NCI-H748 (cell line): Measurements from ENCODE around the gene AP1S3.
"Not testable (repeated sequence)": the region's sequence is repeated elsewhere in the genome, so short reads cannot be mapped to it uniquely, and the experiment has no call there.

Experiments used
- DNase-seq: peaks from one replicate; lab custom pipeline; 2025; ENCODE audit not compliant: unreplicated experiment; lab: John Stamatoyannopoulos, UW

The AP1S3 gene

DNA sequence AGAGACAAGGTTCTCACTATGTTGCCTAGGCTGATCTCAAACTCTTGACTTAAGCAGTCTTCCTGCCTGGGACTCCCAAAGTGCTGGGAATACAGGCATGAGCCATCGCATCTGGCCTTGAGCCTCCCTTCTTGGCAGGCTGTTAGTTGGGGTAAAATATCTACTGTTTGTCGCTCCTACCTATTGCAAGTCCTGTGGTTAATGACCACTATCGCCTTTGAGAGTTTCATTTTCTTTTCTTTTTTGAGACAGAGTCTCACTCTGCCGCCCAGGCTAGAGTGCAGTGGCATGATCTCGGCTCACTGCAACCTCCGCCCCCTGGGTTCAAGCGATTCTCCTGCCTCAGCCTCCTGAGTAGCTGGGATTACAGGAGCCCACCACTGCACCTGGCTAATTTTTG, 75.6 kb downstream of the AP1S3 start:
- not testable (repeated sequence) for DNase-seq

GRCh38 chr2:223760838-223761502, 76.4 kb downstream of the AP1S3 start:
- no peak for DNase-seq

DNA sequence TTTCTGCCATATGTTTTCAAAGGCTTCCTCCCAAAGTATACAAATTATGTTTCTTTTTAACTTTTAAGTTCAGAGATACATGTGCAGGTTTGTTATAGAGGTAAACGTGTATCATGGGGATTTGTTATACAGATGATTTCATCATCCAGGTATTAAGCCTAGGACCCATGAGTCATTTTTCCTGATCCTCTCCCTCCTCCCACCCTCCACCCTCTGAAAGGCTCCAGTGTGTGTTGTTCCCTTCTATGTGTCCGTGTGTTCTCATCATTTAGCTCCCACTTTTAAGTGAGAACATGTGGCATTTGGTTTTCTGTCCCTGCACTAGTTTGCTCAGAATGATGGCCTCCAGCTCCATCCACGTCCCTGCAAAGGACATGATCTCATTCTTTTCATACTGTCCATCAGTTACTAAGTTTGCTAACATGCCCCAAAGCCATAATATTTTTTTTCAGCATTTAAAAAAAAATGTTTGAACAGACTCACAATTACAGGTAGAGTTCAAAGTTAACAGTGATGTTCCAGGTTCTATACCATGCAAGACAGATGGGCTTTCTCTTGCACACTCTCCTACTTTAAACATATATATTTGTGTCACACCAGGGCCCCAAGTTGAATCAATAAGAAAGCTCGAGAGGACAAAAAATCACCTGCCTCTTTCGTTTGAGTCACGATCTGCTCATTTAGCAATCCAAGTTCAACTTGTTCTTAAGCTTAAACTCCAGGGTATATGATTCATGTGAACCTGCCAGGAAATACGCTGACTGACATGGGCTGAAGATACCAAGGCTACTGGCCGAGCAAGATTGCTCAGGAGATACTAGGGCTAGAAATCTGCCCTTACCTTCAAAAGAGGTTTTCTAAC, 77.6 kb downstream of the AP1S3 start:
- DNase-seq = no peak

GRCh38 chr2:223758131-223758840, 79.1 kb downstream of the AP1S3 start:
- DNase-seq = peak; percentile 47

DNA sequence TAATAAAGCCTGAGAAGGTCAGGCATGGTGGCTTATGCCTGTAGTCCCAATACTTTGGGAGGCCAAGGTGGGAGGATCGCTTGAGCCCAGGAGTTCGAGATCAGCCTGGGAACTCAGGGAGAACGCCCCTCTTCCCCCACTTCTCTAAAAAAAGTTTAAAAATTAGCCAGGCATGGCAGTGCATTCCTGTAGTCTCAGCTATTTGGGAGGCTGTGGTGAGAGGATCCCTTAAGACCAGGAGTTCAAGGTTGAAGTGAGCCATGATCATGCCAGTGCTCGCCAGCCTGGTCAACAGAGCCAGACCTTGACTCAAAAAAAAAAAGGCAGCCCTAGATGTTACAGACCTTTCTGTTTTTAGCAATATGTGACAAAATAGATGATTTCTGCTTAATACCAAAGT, 83.4 kb downstream of the AP1S3 start:
- DNase-seq = no peak

- DNase-seq = no peak
Measured at GRCh38 chr2:223751012-223751411, 86.4 kb downstream of the AP1S3 start.

DNA sequence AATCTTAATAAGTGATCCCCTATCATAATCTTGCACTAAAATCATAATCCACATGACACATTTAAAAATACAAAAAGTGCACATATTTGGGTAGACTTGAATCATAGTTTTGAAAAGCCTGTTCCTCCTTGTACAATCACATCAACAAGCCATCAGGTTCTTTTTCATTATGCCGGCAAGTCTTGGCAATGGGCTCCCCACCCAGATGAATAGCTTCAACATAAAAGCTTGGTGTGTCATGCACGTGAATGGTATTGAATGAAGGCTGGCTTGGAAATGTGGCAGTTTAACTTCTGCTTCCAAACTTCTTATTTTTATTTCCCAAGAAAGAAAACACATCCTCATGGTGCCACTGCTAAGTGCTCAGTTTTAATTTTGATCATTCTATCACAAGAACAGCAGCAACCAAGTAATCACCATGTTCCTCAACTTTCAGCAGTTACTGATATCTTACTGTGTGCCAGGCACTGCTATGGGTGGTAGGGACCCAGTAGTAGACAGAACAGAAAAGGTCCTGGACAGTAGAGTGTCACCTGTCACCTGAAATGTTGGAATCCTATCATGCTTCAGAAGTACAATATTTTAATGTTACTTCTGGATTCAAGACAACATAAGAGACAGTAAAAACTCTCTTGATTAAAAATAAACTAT, 89.9 kb downstream of the AP1S3 start:
- DNase-seq = no peak

- no peak for DNase-seq
Measured at GRCh38 chr2:223746611-223747010, 90.8 kb downstream of the AP1S3 start.

DNA sequence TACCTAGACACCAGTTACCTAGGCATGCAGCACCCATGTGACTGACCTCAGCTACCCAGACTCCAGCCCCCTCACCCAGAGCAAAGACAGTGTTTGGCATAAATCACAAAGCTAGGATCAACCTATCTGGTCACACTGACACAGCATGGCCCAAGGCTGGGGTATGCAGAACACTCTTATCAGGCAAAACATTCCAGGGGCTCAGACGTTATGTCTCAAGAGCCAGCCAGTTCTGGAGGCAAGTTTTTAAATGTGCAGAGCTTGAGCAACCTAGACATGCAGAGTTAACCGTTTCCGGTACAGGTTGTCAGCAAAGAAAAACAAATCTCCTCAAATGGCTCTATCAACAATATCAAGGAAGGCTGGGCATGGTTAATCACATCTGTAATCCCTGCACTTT, 92.8 kb downstream of the AP1S3 start:
- no peak for DNase-seq

GRCh38 chr2:223740679-223741078, 96.7 kb downstream of the AP1S3 start:
- DNase-seq = no peak

GRCh38 chr2:223737207-223737606, 100.2 kb downstream of the AP1S3 start:
- no peak for DNase-seq

- DNase-seq = no peak
Measured at GRCh38 chr2:223736488-223736887, 100.9 kb downstream of the AP1S3 start.

DNA sequence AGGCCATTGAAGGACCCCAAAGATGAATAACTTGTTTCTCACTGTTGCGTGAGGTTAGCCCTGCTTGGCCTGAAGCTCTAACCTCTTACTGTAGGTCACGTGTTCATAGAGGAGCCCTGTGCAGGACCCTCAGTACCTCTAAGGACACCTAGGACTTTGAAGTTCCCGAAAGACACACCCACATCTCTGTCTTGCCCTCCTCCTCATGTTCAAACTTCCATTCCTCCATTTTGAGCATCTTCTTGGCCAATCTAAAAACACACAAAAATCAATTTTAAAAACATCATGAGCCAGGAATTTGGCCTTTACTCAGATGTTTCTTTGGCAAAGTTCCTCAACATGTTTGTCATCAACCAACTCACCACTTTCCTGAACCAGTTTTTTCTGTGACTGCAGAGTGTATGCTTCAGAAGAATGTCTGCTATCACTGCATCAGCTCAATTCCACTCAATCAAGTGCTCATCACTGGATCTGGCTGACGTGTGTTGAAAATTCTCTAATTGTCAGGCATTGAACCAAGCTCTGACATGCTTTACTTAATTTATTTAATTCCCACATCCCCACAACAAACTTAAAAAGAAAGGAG, 101.6 kb downstream of the AP1S3 start:
- DNase-seq = no peak

- DNase-seq = no peak
Measured at GRCh38 chr2:223735035-223735640, 102.2 kb downstream of the AP1S3 start.

- no peak for DNase-seq
Measured at GRCh38 chr2:223734346-223734745, 103.0 kb downstream of the AP1S3 start.

DNA sequence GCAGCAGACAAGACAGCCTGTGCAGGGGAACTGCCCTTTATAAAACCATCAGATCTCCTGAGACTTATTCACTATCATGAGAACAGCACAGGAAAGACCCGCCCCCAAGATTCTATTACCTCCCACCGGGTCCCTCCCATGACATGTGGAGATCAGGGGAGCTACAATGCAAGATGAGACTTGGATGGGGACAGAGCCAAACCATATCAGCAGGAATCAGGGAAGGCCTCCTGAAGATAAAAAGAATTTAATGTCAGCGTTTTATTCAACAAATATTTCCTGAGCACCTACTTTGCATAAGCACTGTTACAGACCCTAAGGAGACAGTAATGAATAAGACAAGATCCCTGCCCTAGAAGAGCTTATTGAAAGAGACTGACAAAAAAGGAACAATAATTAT, 105.0 kb downstream of the AP1S3 start:
- DNase-seq = no peak

GRCh38 chr2:223731503-223731902, 105.9 kb downstream of the AP1S3 start:
- no peak for DNase-seq

GRCh38 chr2:223729781-223730180, 107.6 kb downstream of the AP1S3 start:
- no peak for DNase-seq

GRCh38 chr2:223727562-223727961, 109.8 kb downstream of the AP1S3 start:
- peak; percentile 39 for DNase-seq
